A673 (cell line): ENCODE data around the gene MMEL1. TPM values are rescaled to one million over a fixed set of nuclear protein-coding genes. Genes with fewer than 3 reads are reported as not detected.

Experiments
- BruUV-seq: library from RNA; stranded (reverse); fragments of 400-500 nt; replicated peaks from 2 replicates; lab custom pipeline; 2021; lab: Mats Ljungman, UMichigan
- CTCF ChIA-PET: fragments of 300-600 bp; sonication (Branson Sonifier 250); formaldehyde crosslinking; loops from one replicate; lab custom pipeline; 2022; ENCODE audit warnings: antibody characterized with exemption; lab: Charles Lee
- POLR2A ChIA-PET: fragments of 300-600 bp; sonication (Branson Sonifier 250); formaldehyde crosslinking; loops from one replicate; lab custom pipeline; 2022; ENCODE audit warnings: antibody characterized with exemption; ENCODE audit not compliant: low non-redundant PET; lab: Charles Lee
- DNase-seq: peaks from one replicate; pipeline ENCODE4 v3.0.0-alpha.2; 2015; ENCODE audit warnings: low spot score
- H3K27ac ChIP-seq: fragments of 200-600 bp; sonication (generic); 2 replicates; pipeline ENCODE4 v1.5.1; 2016; ENCODE audit warnings: mixed run types, low read depth, mild to moderate bottlenecking, mixed read lengths, antibody characterized with exemption, low read length; ENCODE audit not compliant: poor library complexity, severe bottlenecking
- H3K27me3 ChIP-seq: fragments of 200-600 bp; sonication (generic); replicated peaks from 2 replicates; pipeline ENCODE4 v1.6.1; 2017; ENCODE audit warnings: mixed run types, low read depth, mild to moderate bottlenecking, mixed read lengths, antibody characterized with exemption, low read length; ENCODE audit not compliant: insufficient read depth, poor library complexity
- H3K36me3 ChIP-seq: fragments of 200-600 bp; sonication (generic); 2 replicates; pipeline ENCODE4 v1.6.1; 2016; ENCODE audit warnings: mixed run types, mild to moderate bottlenecking, mixed read lengths, antibody characterized with exemption, low read length; ENCODE audit not compliant: insufficient read depth, poor library complexity, severe bottlenecking
- H3K4me1 ChIP-seq: fragments of 200-600 bp; sonication (generic); 2 replicates; pipeline ENCODE4 v1.6.1; 2017; ENCODE audit warnings: mixed run types, mild to moderate bottlenecking, mixed read lengths, antibody characterized with exemption, low read length; ENCODE audit not compliant: insufficient read depth, poor library complexity, severe bottlenecking
- H3K4me3 ChIP-seq: fragments of 200-600 bp; sonication (generic); 2 replicates; pipeline ENCODE4 v1.5.1; 2016; ENCODE audit warnings: low read depth, mixed run types, mild to moderate bottlenecking, mixed read lengths, low read length; ENCODE audit not compliant: poor library complexity, severe bottlenecking
- H3K9me3 ChIP-seq: fragments of 200-600 bp; sonication (generic); 2 replicates; pipeline ENCODE4 v1.6.1; 2016; ENCODE audit warnings: mixed run types, low read depth, mild to moderate bottlenecking, mixed read lengths, antibody characterized with exemption, low read length; ENCODE audit not compliant: poor library complexity, severe bottlenecking
- CTCF ChIP-seq: fragments of 300-800, 200-600 bp; sonication (generic); conservative IDR thresholded peaks from 2 replicates; pipeline ENCODE4 v1.5.1; 2017; ENCODE audit warnings: low read depth, mild to moderate bottlenecking, antibody characterized with exemption, low read length, moderate library complexity, mixed read lengths
- EZH2 ChIP-seq: fragments of 200-600 bp; sonication (generic); IDR thresholded peaks from 2 replicates; pipeline ENCODE4 v1.6.1; 2017; ENCODE audit warnings: borderline replicate concordance, low read depth, mild to moderate bottlenecking, mixed read lengths, antibody characterized with exemption, low read length; ENCODE audit not compliant: poor library complexity, severe bottlenecking
- intact Hi-C: fragments of 100-400 bp; cut with micrococcal nuclease; formaldehyde crosslinking; loops from one replicate; pipeline ENCODE4 v1.10.0; 2022; ENCODE audit not compliant: unreplicated experiment
- total RNA-seq: library from RNA; stranded (reverse); gene quantifications from 2 replicates; pipeline ENCODE4 v1.2.3, GENCODE V29; 2021

Gene MMEL1
- total RNA-seq, 1 experiment from 2014 or later, result not detected

GRCh38 chr1:2556678-2557481, 75.9 kb downstream of the MMEL1 start:
- ChIA-PET CTCF (no interaction called here), POLR2A (no interaction called here)
- TF ChIP-seq EZH2, result no peak
- TF ChIP-seq CTCF, result no peak
- DNase-seq, result no peak
- H3K36me3 ChIP-seq, result no peaks in the 10 kb centered on the region
- no peaks in the 10 kb centered on the region for H3K27me3 ChIP-seq
- intact Hi-C loops, result loop anchor here (10.0 kb wide), 1 partner anchor 868 kb away; no protein-coding TSS in a partner anchor
- peak overlapping the region; percentile 72 for H3K27ac ChIP-seq
- BruUV-seq, result no TSS peak
- peaks cover 17% of the 10 kb centered on the region for H3K4me1 ChIP-seq
- no peaks in the 10 kb centered on the region for H3K9me3 ChIP-seq
- peak overlapping the region; percentile 45 for H3K4me3 ChIP-seq

- intact Hi-C loops, result loop anchor here (10.0 kb wide), 1 partner anchor 869 kb away; no protein-coding TSS in a partner anchor
- no peaks in the 10 kb centered on the region for H3K27me3 ChIP-seq
- H3K4me3 ChIP-seq, result peak within 1 kb of the TSS; percentile 45
- peak; percentile 42 for DNase-seq
- no peak for TF ChIP-seq EZH2
- no peak for TF ChIP-seq CTCF
- no peaks in the 10 kb centered on the region for H3K36me3 ChIP-seq
- no peaks in the 10 kb centered on the region for H3K9me3 ChIP-seq
- BruUV-seq, result no TSS peak
- H3K4me1 ChIP-seq, result peaks cover 17% of the 10 kb centered on the region
- ChIA-PET POLR2A (no interaction called here), CTCF (no interaction called here)
- H3K27ac ChIP-seq, result peak within 1 kb of the TSS; percentile 72
Observed at GRCh38 chr1:2556277-2556677, 76.5 kb downstream of the MMEL1 start, which contains the start of gene TNFRSF14. Gene TNFRSF14 (plus strand): TSS chr1:2556371. CDS start chr1:2556665, 294 bp downstream.

- intact Hi-C loops, result loop anchor here (10.0 kb wide), 1 partner anchor 869 kb away; no protein-coding TSS in a partner anchor
- Histone ChIP-seq H3K27me3 (no peaks in the 10 kb centered on the region), H3K9me3 (no peaks in the 10 kb centered on the region), H3K4me1 (peaks cover 17% of the 10 kb centered on the region), H3K4me3 (peak overlapping the region; percentile 45), H3K36me3 (no peaks in the 10 kb centered on the region), H3K27ac (peak overlapping the region; percentile 72)
- TF ChIP-seq EZH2, result no peak
- no peak for TF ChIP-seq CTCF
- no peak for DNase-seq
- no TSS peak for BruUV-seq
- ChIA-PET POLR2A (no interaction called here), CTCF (no interaction called here)
Observed at GRCh38 chr1:2555634-2556276, 77.1 kb downstream of the MMEL1 start.
